Activated T-helper 17 cell treated with anti-CD3 and anti-CD28 coated beads, Interleukin-2, amount 50 U/mL, for 72 hours (primary cell): ENCODE measurements around the gene CORO2A. TPM values are rescaled to one million over a fixed set of nuclear protein-coding genes. Genes with fewer than 3 reads are reported as not detected.
"Not testable (repeated sequence)": the region's sequence is repeated elsewhere in the genome, so short reads cannot be mapped to it uniquely, and the experiment has no call there.

Experiments
- ATAC-seq: fragments of 150-1000 bp; cut with Tn5 transposase; replicated peaks from 2 replicates; pipeline ENCODE4 v1.10.0; 2021; ENCODE audit warnings: mild to moderate bottlenecking, moderate library complexity
- H3K27ac Mint-ChIP-seq: one replicate; pipeline ENCODE4 v1.8.0; 2022; ENCODE audit warnings: mixed read lengths
- H3K27me3 Mint-ChIP-seq: one replicate; pipeline ENCODE4 v1.8.0; 2022; ENCODE audit warnings: mixed read lengths
- H3K36me3 Mint-ChIP-seq: one replicate; pipeline ENCODE4 v1.8.0; 2022; ENCODE audit warnings: low read depth, mild to moderate bottlenecking, mixed read lengths
- H3K4me1 Mint-ChIP-seq: one replicate; pipeline ENCODE4 v1.8.0; 2022; ENCODE audit warnings: mixed read lengths
- H3K4me3 Mint-ChIP-seq: one replicate; pipeline ENCODE4 v1.8.0; 2022; ENCODE audit warnings: mild to moderate bottlenecking, mixed read lengths
- H3K9me3 Mint-ChIP-seq: one replicate; pipeline ENCODE4 v1.8.0; 2022; ENCODE audit warnings: mixed read lengths
- total RNA-seq, 2 donors: library from RNA; stranded (reverse); gene quantifications; one replicate each; pipeline ENCODE4 v1.2.3, GENCODE V29; 2022

CORO2A gene
- total RNA-seq, 2 donors from 2014 or later, result 9.9 to 18.2 TPM

GRCh38 chr9:98127226-98127625 is 65.2 kb downstream of the CORO2A start:
- Mint-ChIP-seq H3K9me3 (no peaks in the 10 kb centered on the region), H3K27me3 (no peaks in the 10 kb centered on the region), H3K4me3 (no peak overlapping the region), H3K36me3 (peaks cover 7% of the 10 kb centered on the region), H3K4me1 (peaks cover 4% of the 10 kb centered on the region), H3K27ac (peak overlapping the region; percentile 69)
- ATAC-seq, result no peak

GRCh38 chr9:98124637-98125426 is 67.6 kb downstream of the CORO2A start:
- Mint-ChIP-seq H3K9me3 (no peaks in the 10 kb centered on the region), H3K27me3 (no peaks in the 10 kb centered on the region), H3K36me3 (peaks cover 7% of the 10 kb centered on the region), H3K4me1 (peaks cover 17% of the 10 kb centered on the region), H3K4me3 (no peak overlapping the region), H3K27ac (no peak overlapping the region)
- no peak for ATAC-seq

GRCh38 chr9:98124091-98124490 is 68.3 kb downstream of the CORO2A start:
- not testable (repeated sequence) for H3K4me3 Mint-ChIP-seq, H3K27me3 Mint-ChIP-seq, H3K27ac Mint-ChIP-seq, H3K9me3 Mint-ChIP-seq, ATAC-seq
- peaks cover 13% of the 10 kb centered on the region for H3K36me3 Mint-ChIP-seq
- H3K4me1 Mint-ChIP-seq, result peaks cover 19% of the 10 kb centered on the region

GRCh38 chr9:98121058-98121457 is 71.4 kb downstream of the CORO2A start:
- Mint-ChIP-seq H3K27me3 (no peaks in the 10 kb centered on the region), H3K9me3 (no peaks in the 10 kb centered on the region), H3K4me1 (peaks cover 27% of the 10 kb centered on the region), H3K4me3 (peak overlapping the region; percentile 98), H3K36me3 (peaks cover 26% of the 10 kb centered on the region), H3K27ac (peak overlapping the region; percentile 98)
- peak; percentile 23 for ATAC-seq

GRCh38 chr9:98120476-98120875 is 72.0 kb downstream of the CORO2A start:
- H3K27me3 Mint-ChIP-seq, result no peaks in the 10 kb centered on the region
- peak overlapping the region; percentile 98 for H3K4me3 Mint-ChIP-seq
- no peaks in the 10 kb centered on the region for H3K9me3 Mint-ChIP-seq
- H3K4me1 Mint-ChIP-seq, result peaks cover 27% of the 10 kb centered on the region
- H3K36me3 Mint-ChIP-seq, result peaks cover 25% of the 10 kb centered on the region
- ATAC-seq, result no peak
- peak overlapping the region; percentile 98 for H3K27ac Mint-ChIP-seq

- Mint-ChIP-seq H3K4me1 (peaks cover 27% of the 10 kb centered on the region), H3K27me3 (no peaks in the 10 kb centered on the region), H3K36me3 (peaks cover 25% of the 10 kb centered on the region), H3K4me3 (peak within 1 kb of the TSS; percentile 98), H3K27ac (peak within 1 kb of the TSS; percentile 98), H3K9me3 (no peaks in the 10 kb centered on the region)
- peak; percentile 62 for ATAC-seq
These were observed 73.5 kb downstream of the CORO2A start, which contains the start of gene TRIM14 for GRCh38 chr9:98118640-98119601. TRIM14 (minus strand) TSS chr9:98119222; CDS start chr9:98119188, 34 bp downstream.

- Mint-ChIP-seq H3K27me3 (no peaks in the 10 kb centered on the region), H3K4me3 (peak overlapping the region; percentile 98), H3K9me3 (no peaks in the 10 kb centered on the region), H3K27ac (peak overlapping the region; percentile 98), H3K36me3 (peaks cover 25% of the 10 kb centered on the region), H3K4me1 (peaks cover 27% of the 10 kb centered on the region)
- peak; percentile 69 for ATAC-seq
These were observed 74.3 kb downstream of the CORO2A start for GRCh38 chr9:98117984-98118639.

- not testable (repeated sequence) for H3K9me3 Mint-ChIP-seq, H3K27me3 Mint-ChIP-seq, ATAC-seq
- Mint-ChIP-seq H3K36me3 (peaks cover 28% of the 10 kb centered on the region), H3K4me1 (peaks cover 27% of the 10 kb centered on the region), H3K4me3 (peak overlapping the region; percentile 98), H3K27ac (peak overlapping the region; percentile 98)
These were observed 75.3 kb downstream of the CORO2A start for GRCh38 chr9:98117097-98117496.

- peak overlapping the region; percentile 81 for H3K4me3 Mint-ChIP-seq
- peaks cover 69% of the 10 kb centered on the region for H3K36me3 Mint-ChIP-seq
- peak overlapping the region; percentile 88 for H3K27ac Mint-ChIP-seq
- H3K9me3 Mint-ChIP-seq, result no peaks in the 10 kb centered on the region
- H3K27me3 Mint-ChIP-seq, result no peaks in the 10 kb centered on the region
- H3K4me1 Mint-ChIP-seq, result peaks cover 41% of the 10 kb centered on the region
- ATAC-seq, result peak; percentile 21
These were observed 83.4 kb downstream of the CORO2A start for GRCh38 chr9:98109052-98109451.

- ATAC-seq, result peak; percentile 80
- Mint-ChIP-seq H3K9me3 (no peaks in the 10 kb centered on the region), H3K4me3 (peak overlapping the region; percentile 81), H3K27ac (peak overlapping the region; percentile 88), H3K27me3 (no peaks in the 10 kb centered on the region), H3K36me3 (peaks cover 70% of the 10 kb centered on the region), H3K4me1 (peaks cover 44% of the 10 kb centered on the region)
These were observed 83.9 kb downstream of the CORO2A start for GRCh38 chr9:98108531-98109031.

- ATAC-seq, result peak; percentile 4
- peaks cover 44% of the 10 kb centered on the region for H3K4me1 Mint-ChIP-seq
- H3K9me3 Mint-ChIP-seq, result no peaks in the 10 kb centered on the region
- peak overlapping the region; percentile 81 for H3K4me3 Mint-ChIP-seq
- no peaks in the 10 kb centered on the region for H3K27me3 Mint-ChIP-seq
- peak overlapping the region; percentile 88 for H3K27ac Mint-ChIP-seq
- H3K36me3 Mint-ChIP-seq, result peaks cover 70% of the 10 kb centered on the region
These were observed 84.5 kb downstream of the CORO2A start for GRCh38 chr9:98107926-98108325.

GRCh38 chr9:98105006-98105405 is 87.4 kb downstream of the CORO2A start:
- H3K9me3 Mint-ChIP-seq, result no peaks in the 10 kb centered on the region
- ATAC-seq, result no peak
- H3K4me3 Mint-ChIP-seq, result peak overlapping the region; percentile 83
- H3K4me1 Mint-ChIP-seq, result peaks cover 55% of the 10 kb centered on the region
- no peaks in the 10 kb centered on the region for H3K27me3 Mint-ChIP-seq
- H3K36me3 Mint-ChIP-seq, result peaks cover 67% of the 10 kb centered on the region
- peak overlapping the region; percentile 89 for H3K27ac Mint-ChIP-seq

- Mint-ChIP-seq H3K4me1 (peaks cover 56% of the 10 kb centered on the region), H3K27me3 (no peaks in the 10 kb centered on the region), H3K27ac (peak overlapping the region; percentile 89), H3K9me3 (no peaks in the 10 kb centered on the region), H3K4me3 (peak overlapping the region; percentile 83), H3K36me3 (peaks cover 67% of the 10 kb centered on the region)
- no peak for ATAC-seq
These were observed 88.0 kb downstream of the CORO2A start for GRCh38 chr9:98104445-98104881.

- H3K36me3 Mint-ChIP-seq, result peaks cover 63% of the 10 kb centered on the region
- no peaks in the 10 kb centered on the region for H3K9me3 Mint-ChIP-seq
- peaks cover 50% of the 10 kb centered on the region for H3K4me1 Mint-ChIP-seq
- H3K4me3 Mint-ChIP-seq, result peak overlapping the region; percentile 83
- peak overlapping the region; percentile 81 for H3K27ac Mint-ChIP-seq
- ATAC-seq, result peak; percentile 92
- H3K27me3 Mint-ChIP-seq, result no peaks in the 10 kb centered on the region
These were observed 90.6 kb downstream of the CORO2A start for GRCh38 chr9:98101868-98102273.
